B cell (primary cell): Measurements from ENCODE around the gene SHQ1. TPM values are rescaled to one million over a fixed set of nuclear protein-coding genes. Genes with fewer than 3 reads are reported as not detected.

Experiments
- ATAC-seq: fragments of 200-7000 bp; cut with Tn5 transposase; one replicate; pipeline ENCODE4 v1.10.0; 2021; ENCODE audit warnings: low read depth, mild to moderate bottlenecking, moderate number of reproducible peaks, moderate library complexity
- CTCF ChIA-PET: fragments of 350-600 bp; sonication (Branson Sonifier 250); formaldehyde crosslinking; loops from one replicate; lab custom pipeline; 2021; ENCODE audit warnings: antibody characterized with exemption, inconsistent platforms; lab: Charles Lee
- POLR2A ChIA-PET: fragments of 350-600 bp; sonication (Branson Sonifier 250); formaldehyde crosslinking; loops from one replicate; lab custom pipeline; 2021; ENCODE audit warnings: antibody characterized with exemption; lab: Charles Lee
- DNase-seq: peaks from one replicate; pipeline ENCODE4 v3.0.0; 2013
- H2AFZ ChIP-seq: 2 replicates; pipeline ENCODE4 v1.6.1; 2012; ENCODE audit warnings: mild to moderate bottlenecking, low read depth, low read length; ENCODE audit not compliant: insufficient read depth, poor library complexity, severe bottlenecking
- H3K27ac ChIP-seq, 2 donors: 1 replicate in 1 of 2; 2 replicates in 1 of 2; pipeline ENCODE4 v1.5.1; 2012 to 2013; ENCODE audit warnings: low read length in 2 of 2, mild to moderate bottlenecking in 2 of 2, moderate library complexity in 1 of 2
- H3K27me3 ChIP-seq, 4 experiments: fragments of 200-600 bp in 1 of 4; sonication (generic) in 1 of 4; replicated peaks in 1 of 4; 1 replicate in 2 of 4; 2 replicates in 2 of 4; pipeline versions ENCODE4 v1.6.1 to v1.7.0; 2013 to 2016; ENCODE audit warnings: low read length in 3 of 4, mild to moderate bottlenecking in 2 of 4, mixed read lengths in 1 of 4, moderate library complexity in 1 of 4; ENCODE audit not compliant: insufficient read depth in 4 of 4, control insufficient read depth in 3 of 4; ENCODE audit errors: control extremely low read depth in 1 of 4
- H3K36me3 ChIP-seq, 2 experiments: replicated peaks in 1 of 2; 1 replicate in 1 of 2; 2 replicates in 1 of 2; pipeline versions ENCODE4 v1.6.1 to v1.7.1; 2013; ENCODE audit warnings: low read length in 1 of 2; ENCODE audit not compliant: insufficient read depth in 2 of 2, control insufficient read depth in 1 of 2; ENCODE audit errors: control extremely low read depth in 1 of 2, extremely low read depth in 1 of 2
- H3K4me1 ChIP-seq, 2 donors: fragments of 200-600 bp in 1 of 2; sonication (generic) in 1 of 2; 1 replicate in 1 of 2; 2 replicates in 1 of 2; pipeline versions ENCODE4 v1.5.1 to v1.6.1; 2013 to 2017; ENCODE audit warnings: low read length in 2 of 2; ENCODE audit not compliant: control insufficient read depth in 2 of 2, insufficient read depth in 2 of 2
- H3K4me2 ChIP-seq: replicated peaks from 2 replicates; pipeline ENCODE3; 2012; ENCODE audit warnings: mild to moderate bottlenecking, low read depth, low read length; ENCODE audit not compliant: poor library complexity, severe bottlenecking
- H3K4me3 ChIP-seq, 5 experiments: fragments of 200-600 bp in 1 of 5; sonication (generic) in 1 of 5; 1 replicate in 3 of 5; 2 replicates in 2 of 5; pipeline versions ENCODE4 v1.5.1 to v1.7.0; 2011 to 2016; ENCODE audit warnings: low read length in 4 of 5, mild to moderate bottlenecking in 4 of 5, low read depth in 2 of 5, control low read depth in 1 of 5, moderate library complexity in 1 of 5; ENCODE audit not compliant: insufficient read depth in 1 of 5; ENCODE audit errors: control extremely low read depth in 1 of 5, extremely low read depth in 1 of 5
- H3K79me2 ChIP-seq: fragments of 200-600 bp; sonication (generic); one replicate; pipeline ENCODE4 v1.6.0; 2016; ENCODE audit warnings: low read length; ENCODE audit not compliant: control insufficient read depth, insufficient read depth
- H3K9ac ChIP-seq: fragments of 200-600 bp; sonication (generic); 2 replicates; pipeline ENCODE4 v1.6.1; 2017; ENCODE audit warnings: mild to moderate bottlenecking, low read length, moderate library complexity
- H3K9me3 ChIP-seq, 3 donors: one replicate each; pipeline versions ENCODE4 v1.6.1 to v1.7.1; 2013; ENCODE audit warnings: low read length in 2 of 3; ENCODE audit not compliant: control insufficient read depth in 2 of 3, insufficient read depth in 1 of 3; ENCODE audit errors: control extremely low read depth in 1 of 3
- H4K20me1 ChIP-seq: 2 replicates; pipeline ENCODE4 v1.6.0; 2012; ENCODE audit warnings: mild to moderate bottlenecking, low read length; ENCODE audit not compliant: insufficient read depth, control insufficient read depth, poor library complexity, severe bottlenecking
- H3K27ac Mint-ChIP-seq: one replicate; pipeline ENCODE4 v1.8.0; 2021; ENCODE audit warnings: mixed read lengths
- H3K27me3 Mint-ChIP-seq: one replicate; pipeline ENCODE4 v1.8.0; 2021; ENCODE audit warnings: mixed read lengths
- H3K4me1 Mint-ChIP-seq: one replicate; pipeline ENCODE4 v1.8.0; 2021; ENCODE audit warnings: mixed read lengths
- H3K4me3 Mint-ChIP-seq: one replicate; pipeline ENCODE4 v1.8.0; 2021; ENCODE audit warnings: mixed read lengths
- H3K9me3 Mint-ChIP-seq: one replicate; pipeline ENCODE4 v1.8.0; 2022; ENCODE audit warnings: mixed read lengths; ENCODE audit not compliant: insufficient read depth
- EZH2 ChIP-seq: IDR thresholded peaks from 2 replicates; pipeline ENCODE4 v1.6.1; 2012; ENCODE audit warnings: borderline replicate concordance, low read depth, mild to moderate bottlenecking, moderate library complexity, low read length; ENCODE audit not compliant: insufficient read depth, poor library complexity, severe bottlenecking
- WGBS: methylation state at CpG from one replicate; pipeline ENCODE4 v1.1.5; 2013; ENCODE audit warnings: missing lambda C conversion rate; ENCODE audit not compliant: insufficient coverage; 5-methylcytosine and 5-hydroxymethylcytosine counted together
- intact Hi-C: fragments of 100-400 bp; cut with micrococcal nuclease; formaldehyde crosslinking; loops from one replicate; pipeline ENCODE4 v1.10.0; 2022
- polyA plus RNA-seq: library from polyadenylated mRNA; depleted of rRNA; stranded (reverse); fragments of >200 nt; gene quantifications from 2 replicates; pipeline ENCODE4 v1.2.3, GENCODE V29; 2012
- total RNA-seq, 2 donors: library from RNA; stranded (reverse); fragments of 120-200 nt in 1 of 2; gene quantifications; 1 replicate in 1 of 2; 2 replicates in 1 of 2; pipeline versions ENCODE4 v1.2.3 to v1.2.4, GENCODE V29; 2013 to 2022
- TF ChIP-seq, protein P1 (sequence below): fragments of 200-600 bp; IDR thresholded peaks from one replicate; pipeline ENCODE4 v1.8.0; 2022; ENCODE audit warnings: antibody characterized with exemption, mild to moderate bottlenecking

Gene SHQ1
- total and polyA plus RNA-seq, 2 donors (not counting 1 experiment from before 2014, with no cell fraction given), result 3.6 to 32.0 TPM

DNA sequence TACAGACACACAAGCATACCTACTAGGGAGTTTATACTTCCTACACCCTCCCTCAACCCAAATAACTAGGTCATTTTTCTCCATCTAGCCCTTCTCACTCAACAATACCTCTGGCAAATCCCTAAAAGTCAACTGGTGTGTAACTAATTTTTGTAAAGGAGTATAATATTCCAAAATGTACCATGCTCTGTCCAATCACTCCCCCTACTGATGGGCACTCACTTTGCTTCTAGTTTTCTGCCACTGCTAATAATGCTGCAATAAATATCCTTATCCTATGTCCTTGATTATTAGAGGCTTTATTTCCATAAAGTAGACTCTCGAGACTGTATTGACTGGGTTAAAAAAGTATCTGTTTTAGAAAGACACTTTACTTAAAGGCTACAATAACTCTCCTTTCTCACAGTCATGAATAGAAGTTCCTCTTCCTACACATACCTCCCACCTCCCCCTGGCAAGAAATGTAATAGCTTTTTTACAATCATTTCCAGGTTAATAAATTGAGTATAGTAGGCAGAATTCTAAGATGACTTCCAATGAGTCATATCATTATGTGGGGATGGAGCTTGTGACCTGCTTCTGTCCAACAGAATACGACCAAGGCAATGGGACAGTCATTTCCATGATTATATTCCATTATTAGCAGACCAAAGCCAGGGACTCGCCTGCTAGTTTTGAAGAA, 30.0 kb downstream of the SHQ1 start:
- no peak overlapping the region for H3K9ac ChIP-seq
- ChIA-PET CTCF (interaction anchor here (0.9 to 7.1 kb wide), 7 partner anchors 13 to 1088 kb away, joined by 3 to 208 read pairs (median 54); no protein-coding TSS in a partner anchor), POLR2A (no interaction called here)
- ATAC-seq (no peak), DNase-seq (peak; percentile 21)
- Mint-ChIP-seq H3K4me1 (peaks cover 19% of the 10 kb centered on the region), H3K27me3 (no peaks in the 10 kb centered on the region), H3K27ac (no peak overlapping the region), H3K9me3 (no peaks in the 10 kb centered on the region), H3K4me3 (no peak overlapping the region)
- H3K4me2 ChIP-seq, result no peak overlapping the region
- H4K20me1 ChIP-seq, result peaks cover 7% of the 10 kb centered on the region
- H3K27ac ChIP-seq, result no peak overlapping the region
- TF ChIP-seq EZH2, result no peak
- TF ChIP-seq, protein P1, sequence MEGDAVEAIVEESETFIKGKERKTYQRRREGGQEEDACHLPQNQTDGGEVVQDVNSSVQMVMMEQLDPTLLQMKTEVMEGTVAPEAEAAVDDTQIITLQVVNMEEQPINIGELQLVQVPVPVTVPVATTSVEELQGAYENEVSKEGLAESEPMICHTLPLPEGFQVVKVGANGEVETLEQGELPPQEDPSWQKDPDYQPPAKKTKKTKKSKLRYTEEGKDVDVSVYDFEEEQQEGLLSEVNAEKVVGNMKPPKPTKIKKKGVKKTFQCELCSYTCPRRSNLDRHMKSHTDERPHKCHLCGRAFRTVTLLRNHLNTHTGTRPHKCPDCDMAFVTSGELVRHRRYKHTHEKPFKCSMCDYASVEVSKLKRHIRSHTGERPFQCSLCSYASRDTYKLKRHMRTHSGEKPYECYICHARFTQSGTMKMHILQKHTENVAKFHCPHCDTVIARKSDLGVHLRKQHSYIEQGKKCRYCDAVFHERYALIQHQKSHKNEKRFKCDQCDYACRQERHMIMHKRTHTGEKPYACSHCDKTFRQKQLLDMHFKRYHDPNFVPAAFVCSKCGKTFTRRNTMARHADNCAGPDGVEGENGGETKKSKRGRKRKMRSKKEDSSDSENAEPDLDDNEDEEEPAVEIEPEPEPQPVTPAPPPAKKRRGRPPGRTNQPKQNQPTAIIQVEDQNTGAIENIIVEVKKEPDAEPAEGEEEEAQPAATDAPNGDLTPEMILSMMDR, result no peak
- peaks cover 25 to 29% of the 10 kb centered on the region in 2 donors for H3K4me1 ChIP-seq
- WGBS, result no CpG with 5 or more reads among the region's 3 CpGs
- H3K36me3 ChIP-seq, result no peaks in the 10 kb centered on the region
- no peaks in the 10 kb centered on the region for H3K79me2 ChIP-seq
- no peak overlapping the region for H3K4me3 ChIP-seq
- no peaks in the 10 kb centered on the region for H3K9me3 ChIP-seq
- intact Hi-C loops, result loop anchor here (1.0 kb wide), 1 partner anchor 892 kb away; no protein-coding TSS in a partner anchor
- no peak overlapping the region for H2AFZ ChIP-seq
- H3K27me3 ChIP-seq, result no peaks in the 10 kb centered on the region

DNA sequence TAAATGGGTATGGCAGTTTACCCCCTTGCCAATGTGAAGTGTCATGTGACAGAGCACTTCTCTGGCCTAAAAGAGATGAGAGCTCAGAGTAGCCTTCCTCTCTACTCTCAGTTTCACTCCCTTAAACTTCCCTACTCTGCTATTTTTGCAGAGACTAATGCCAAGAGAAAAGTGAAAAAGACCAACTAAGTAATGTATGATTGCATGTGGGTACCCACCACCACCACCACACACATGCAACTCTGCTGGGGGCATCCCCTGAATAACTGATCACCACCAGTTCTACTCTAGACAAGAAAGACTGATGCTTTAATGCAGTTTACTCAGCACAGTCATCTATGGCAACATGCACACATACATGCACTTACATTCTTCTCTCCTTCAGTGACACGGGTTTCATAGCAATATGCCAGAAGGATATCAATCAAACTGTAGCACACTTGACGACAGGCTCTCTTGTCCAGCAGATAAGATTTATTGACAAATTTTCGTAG, 31.3 kb downstream of the SHQ1 start:
- Histone ChIP-seq H3K4me2 (no peak overlapping the region), H2AFZ (no peak overlapping the region), H3K36me3 (peaks cover 0 to 2% of the 10 kb centered on the region in 2 experiments), H3K9me3 (no peaks in the 10 kb centered on the region), H3K4me3 (no peak overlapping the region), H3K27ac (no peak overlapping the region), H3K27me3 (no peaks in the 10 kb centered on the region), H4K20me1 (peaks cover 7% of the 10 kb centered on the region), H3K4me1 (peaks cover 19 to 25% of the 10 kb centered on the region in 2 donors), H3K9ac (no peak overlapping the region), H3K79me2 (no peaks in the 10 kb centered on the region)
- intact Hi-C loops, result no loop called here
- Mint-ChIP-seq H3K4me3 (no peak overlapping the region), H3K27me3 (no peaks in the 10 kb centered on the region), H3K4me1 (peaks cover 19% of the 10 kb centered on the region), H3K27ac (no peak overlapping the region), H3K9me3 (no peaks in the 10 kb centered on the region)
- CTCF ChIA-PET, result interaction anchor here (0.6 to 2.1 kb wide), 9 partner anchors 9 to 1087 kb away, joined by 3 to 8 read pairs (median 4); no protein-coding TSS in a partner anchor
- ATAC-seq (no peak), DNase-seq (peak; percentile 12)
- POLR2A ChIA-PET, result no interaction called here
- TF ChIP-seq EZH2, result no peak
- TF ChIP-seq, protein P1, result no peak
- no CpG with 5 or more reads among the region's 3 CpGs for WGBS
